Raji (cell line): ENCODE measurements around the gene DEGS2.

Experiments used
- POLR2A ChIP-seq: IDR thresholded peaks from 2 replicates; pipeline ENCODE4 v1.6.1; 2011; ENCODE audit warnings: low read depth, low read length, control low read depth; ENCODE audit not compliant: insufficient read depth

The DEGS2 gene

GRCh38 chr14:100159094-100159864, at the start of gene DEGS2:
Gene DEGS2 (minus strand): TSS chr14:100159645. CDS start chr14:100159587, 58 bp downstream.
- no peak for TF ChIP-seq POLR2A

DNA sequence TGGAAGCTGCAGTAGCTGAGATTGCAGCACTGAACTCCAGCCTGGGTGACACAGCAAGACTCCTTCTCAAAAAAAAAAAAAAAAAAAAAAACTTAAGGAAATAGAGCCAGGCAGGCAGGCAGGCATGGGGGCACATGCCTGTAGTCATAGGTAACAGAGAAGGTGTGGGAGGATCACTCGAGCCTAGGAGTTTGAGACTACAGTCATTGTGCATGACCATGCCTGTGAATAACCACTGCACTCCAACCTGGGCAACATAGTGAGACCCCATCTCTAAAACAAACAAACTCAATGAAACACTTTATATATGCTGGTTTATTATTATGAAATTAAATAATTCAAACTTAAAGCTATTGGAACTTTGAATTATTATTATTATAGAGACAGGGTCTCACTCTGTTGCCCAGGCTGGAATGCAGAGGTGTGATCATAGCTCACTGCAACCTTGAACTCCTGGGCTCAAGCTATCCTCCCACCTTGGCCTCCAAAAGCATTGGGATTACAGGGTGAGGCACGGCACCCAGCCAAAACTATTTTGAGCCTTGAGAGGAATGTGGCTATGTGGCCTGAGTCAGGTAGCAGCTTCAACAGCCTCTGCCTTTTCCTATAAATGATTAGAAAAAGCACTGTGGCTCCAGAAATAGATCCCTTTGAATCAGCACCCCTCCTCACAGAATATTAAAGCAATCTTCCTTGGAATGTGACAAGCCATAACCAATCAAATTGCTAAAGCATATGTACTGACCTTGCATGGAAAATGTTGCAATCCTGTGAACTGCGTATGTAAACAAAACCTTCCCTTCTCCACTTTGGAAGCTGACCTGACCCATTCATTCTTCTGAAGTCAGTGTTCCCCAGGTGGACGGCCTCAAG, 44.8 kb upstream of the DEGS2 start:
- no peak for TF ChIP-seq POLR2A

DNA sequence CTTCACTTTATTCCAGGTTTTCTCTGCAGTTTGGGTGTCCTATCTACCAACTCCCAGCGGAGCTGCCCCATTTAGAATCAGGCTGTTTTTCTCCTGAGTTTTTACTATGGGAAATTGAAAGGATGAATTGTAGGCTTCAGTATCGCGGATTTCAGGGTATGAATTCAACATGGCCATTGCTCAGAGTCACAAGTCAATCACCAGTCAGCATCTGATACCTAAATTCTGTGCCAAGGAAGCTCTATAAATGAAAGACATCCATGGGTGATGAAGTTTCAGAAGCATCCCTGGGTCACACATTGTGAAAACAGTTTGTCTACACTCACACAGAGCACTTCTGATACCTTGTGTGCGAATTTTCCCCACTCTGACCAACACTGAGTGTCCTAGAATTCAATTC, 43.7 kb upstream of the DEGS2 start:
- TF ChIP-seq POLR2A = no peak

DNA sequence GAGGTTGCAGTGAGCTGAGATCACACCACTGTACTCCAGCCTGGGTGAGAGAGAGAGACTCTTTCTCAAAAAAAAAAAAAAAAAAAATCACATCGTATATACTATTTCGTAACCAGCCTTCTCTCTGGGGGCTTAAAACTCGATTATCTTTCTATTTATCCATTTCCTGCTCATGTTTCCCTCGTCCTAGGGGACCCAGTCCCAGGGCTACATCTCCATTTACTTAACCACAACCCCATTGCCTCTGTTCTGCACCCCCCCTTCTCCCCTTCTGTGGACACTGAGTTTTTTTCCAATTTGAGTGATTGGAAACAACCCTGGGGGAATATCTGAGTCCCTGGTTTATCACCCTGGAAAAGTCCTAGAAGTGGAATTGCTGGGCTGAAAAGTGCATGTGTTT, 43.3 kb upstream of the DEGS2 start:
- no peak for TF ChIP-seq POLR2A

DNA sequence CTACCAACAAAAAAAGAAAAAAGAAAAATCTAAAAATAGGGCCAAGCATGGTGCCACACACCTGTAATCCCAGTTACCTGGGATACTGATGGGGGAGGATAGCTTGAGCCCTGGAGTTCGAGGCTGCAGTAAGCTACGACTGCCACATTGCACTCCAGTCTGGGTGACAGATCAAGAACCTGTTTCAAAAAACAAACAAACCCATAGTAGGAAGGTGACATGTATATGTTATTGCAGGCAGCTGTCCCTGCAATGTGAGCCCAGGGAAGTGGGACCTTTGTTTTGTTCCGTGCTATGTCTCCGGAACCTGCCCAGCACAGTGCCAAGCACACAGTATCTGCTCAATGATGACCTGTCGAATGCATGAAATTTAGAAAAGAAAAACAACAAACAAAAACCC, 42.3 kb upstream of the DEGS2 start:
- no peak for TF ChIP-seq POLR2A

DNA sequence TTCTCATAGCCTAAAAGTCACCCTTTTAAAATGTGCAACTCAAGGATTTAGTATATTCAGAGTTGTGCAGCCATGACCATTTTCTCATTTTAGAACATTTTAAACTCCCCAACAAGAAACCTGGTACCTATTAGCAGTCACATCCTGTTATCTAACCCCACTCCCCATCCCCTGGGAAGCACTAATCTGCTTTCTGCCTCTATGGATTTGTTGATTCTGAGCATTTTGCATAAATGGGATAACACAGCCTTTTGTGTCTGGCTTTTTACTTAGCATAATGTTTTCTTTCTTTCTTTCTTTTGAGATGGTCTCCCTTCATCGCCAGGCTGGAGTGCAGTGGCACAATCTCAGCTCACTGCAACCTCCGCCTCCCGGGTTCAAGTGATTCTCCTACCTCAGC, 40.9 kb upstream of the DEGS2 start:
- no peak for TF ChIP-seq POLR2A

DNA sequence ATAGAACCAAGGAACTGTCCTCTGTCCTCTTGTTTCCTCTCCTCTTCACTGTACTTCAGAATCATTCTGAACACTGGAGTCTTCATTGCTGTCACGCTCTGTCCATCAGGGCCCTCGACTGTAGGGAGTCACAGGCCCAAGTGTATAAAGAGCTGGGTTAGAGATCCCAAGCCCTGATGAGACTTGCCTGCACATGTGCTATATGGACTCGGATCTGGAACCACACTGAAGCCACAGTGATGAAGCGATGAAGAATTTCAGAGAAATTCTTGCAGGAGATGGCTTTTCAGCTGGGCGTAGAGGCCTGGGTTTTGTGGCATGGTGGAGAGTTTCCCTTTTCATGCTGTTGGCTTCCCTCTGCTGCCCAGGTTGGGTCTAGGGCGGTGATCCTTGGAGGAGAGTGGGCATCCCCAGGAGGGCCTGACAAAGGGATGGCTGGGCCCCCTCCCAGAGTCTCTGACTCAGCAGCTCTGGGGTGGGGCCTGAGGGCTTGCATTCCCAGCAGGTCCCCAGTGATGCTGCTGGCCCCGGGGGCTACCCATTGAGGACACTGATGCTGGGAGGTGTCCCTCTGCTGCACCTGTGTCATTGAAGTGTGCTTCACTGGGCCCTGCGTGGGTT, 39.9 kb upstream of the DEGS2 start:
- no peak for TF ChIP-seq POLR2A

DNA sequence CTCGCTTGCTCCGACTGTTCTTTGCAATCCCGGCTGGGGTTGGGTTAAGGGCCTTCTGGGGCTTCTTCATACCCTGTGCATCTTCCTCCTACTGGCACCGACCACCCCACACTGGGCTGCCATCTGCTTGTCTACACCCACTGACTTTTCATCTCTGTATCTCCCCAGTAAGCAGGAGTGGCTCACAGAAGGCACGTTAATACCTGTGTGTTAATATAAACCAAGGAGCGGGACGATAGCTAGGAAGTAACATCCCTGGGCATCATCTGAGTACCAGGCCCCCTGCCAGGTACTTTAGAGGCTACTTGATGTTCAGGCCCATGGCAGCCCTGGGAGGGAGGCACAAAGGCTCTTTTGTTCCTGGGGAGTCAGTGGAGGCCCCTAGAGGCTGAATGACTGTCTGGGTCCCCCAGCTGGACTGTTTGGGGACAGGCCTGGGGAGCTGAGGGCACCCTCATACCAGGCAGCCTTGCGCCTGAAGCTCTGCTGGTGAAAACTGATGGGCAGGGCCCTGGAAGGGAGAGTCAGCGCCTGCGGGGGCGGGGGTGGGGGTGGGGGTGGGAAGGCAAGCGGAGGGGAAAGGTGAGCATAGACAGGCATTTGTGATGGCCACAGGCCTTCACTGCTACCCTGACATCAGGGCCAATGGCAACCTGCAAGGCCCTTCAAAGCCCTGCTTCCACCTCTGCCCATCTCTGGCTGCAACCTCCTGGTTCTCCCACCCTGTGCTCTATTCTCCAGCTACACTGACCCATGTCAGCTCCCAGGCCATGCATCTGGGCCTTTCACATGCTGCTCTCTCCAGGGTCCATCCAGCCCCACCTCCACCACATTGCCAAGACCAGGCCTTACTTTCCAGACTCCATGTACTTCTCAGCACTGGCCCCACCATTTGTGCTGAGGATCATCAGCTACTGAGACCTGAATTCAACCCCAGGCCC, 34.2 kb upstream of the DEGS2 start:
- no peak for TF ChIP-seq POLR2A

GRCh38 chr14:100192672-100193416, 33.4 kb upstream of the DEGS2 start:
- peak; percentile 59 for TF ChIP-seq POLR2A

DNA sequence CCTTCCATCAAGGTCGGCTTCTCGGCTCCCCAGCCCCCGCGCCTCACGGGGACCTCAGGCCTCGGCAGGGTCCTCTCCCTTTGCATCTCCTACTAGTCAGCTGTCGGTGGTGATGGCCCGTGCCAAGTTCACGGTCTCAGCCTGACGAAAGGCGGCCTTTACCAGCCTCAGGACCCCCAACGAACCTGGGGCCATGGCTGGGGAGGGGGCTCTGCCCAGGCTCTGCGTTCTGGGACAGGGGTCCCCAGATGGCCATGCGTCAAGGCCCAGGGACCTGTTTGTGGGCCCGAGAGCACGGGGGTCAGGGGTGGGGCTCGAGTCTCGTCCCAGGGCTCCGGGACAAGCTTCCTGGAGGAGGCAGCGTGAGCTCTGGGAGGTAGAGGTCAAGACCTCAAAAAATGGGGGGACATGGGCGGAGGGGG, 32.8 kb upstream of the DEGS2 start:
- no peak for TF ChIP-seq POLR2A

DNA sequence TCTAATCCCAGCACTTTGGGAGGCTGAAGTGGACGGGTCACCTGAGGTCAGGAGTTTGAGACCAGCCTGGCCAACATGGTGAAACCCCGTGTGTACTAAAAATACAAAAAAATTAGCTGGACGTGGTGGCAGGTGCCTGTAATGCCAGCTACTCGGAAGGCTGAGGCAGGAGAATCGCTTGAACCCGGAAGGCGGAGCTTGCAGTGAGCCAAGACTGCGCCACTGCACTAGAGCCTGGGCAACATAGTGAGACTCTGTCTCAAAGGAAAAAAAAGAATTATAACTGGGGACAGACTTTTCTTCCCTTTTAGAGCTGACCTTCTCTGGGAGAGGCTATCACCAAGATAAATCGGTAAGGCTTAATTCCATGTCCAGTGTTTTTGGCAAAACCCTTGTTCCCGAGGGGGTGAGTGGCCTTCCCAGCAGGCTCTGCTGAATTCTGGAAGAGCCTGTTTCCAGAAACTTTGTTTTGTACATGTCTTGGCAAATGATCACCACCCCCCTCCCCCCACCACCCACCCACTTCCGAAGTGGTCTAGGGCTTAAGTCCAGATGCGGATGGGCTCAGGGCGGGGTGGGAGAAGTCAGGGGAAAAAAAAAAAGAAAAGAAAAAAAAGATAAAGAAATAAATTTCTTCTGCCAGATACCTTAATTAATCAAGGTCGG, 32.3 kb upstream of the DEGS2 start:
- no peak for TF ChIP-seq POLR2A

DNA sequence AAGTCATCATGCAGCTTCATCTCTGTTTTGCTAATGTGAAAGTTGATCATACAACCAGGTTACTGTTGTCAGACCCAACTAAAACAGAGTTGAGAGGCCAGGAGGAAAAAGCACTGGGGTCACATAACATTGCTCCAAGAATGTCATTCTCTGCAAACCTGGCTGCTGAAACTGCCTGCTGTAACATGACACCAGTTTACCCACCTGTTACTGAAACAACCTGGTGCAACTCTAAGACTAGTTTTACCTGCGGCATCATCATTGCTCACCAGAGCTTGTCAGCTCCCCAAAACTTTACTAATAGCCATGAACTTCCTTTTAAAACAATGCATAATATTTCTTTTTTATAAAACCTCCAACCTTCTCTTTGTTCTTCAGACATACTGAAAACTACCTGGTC, 30.7 kb upstream of the DEGS2 start:
- TF ChIP-seq POLR2A = no peak

- no peak for TF ChIP-seq POLR2A
Measured at GRCh38 chr14:100188392-100189030, 29.1 kb upstream of the DEGS2 start.
